HG02938 (cell line): ENCODE data around the gene SLCO3A1.
"Not testable (repeated sequence)": the region's sequence is repeated elsewhere in the genome, so short reads cannot be mapped to it uniquely, and the experiment has no call there.

Source experiments
- ATAC-seq: cut with Tn5 transposase; IDR thresholded peaks from one replicate; pipeline ENCODE4 v1.9.1; 2021; ENCODE audit warnings: mild to moderate bottlenecking, moderate library complexity; ENCODE audit not compliant: unreplicated experiment

Gene SLCO3A1

GRCh38 chr15:92028389-92028724, 174.8 kb downstream of the SLCO3A1 start:
- no peak for ATAC-seq

- no peak for ATAC-seq
These were observed 176.3 kb downstream of the SLCO3A1 start for GRCh38 chr15:92029767-92030166.

DNA sequence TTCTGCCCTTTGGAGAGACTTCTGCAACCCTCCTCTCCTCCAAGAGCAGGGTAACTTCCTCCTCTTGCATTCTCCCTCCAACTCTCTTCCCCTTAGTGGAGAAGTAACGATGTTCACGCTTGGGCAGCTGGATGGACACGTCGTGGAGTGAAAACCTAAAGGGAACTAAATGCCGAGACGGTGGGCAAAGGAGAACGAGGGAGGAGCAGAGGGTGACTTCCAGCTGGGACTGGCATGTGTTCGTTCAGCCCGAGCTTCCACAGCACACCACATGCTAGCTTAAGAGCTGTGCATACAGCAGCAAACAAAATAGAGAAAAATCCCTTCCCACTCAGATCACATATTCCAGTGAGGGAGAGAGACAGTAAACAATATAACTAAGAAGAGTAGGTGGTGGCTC, 179.8 kb downstream of the SLCO3A1 start:
- no peak for ATAC-seq

DNA sequence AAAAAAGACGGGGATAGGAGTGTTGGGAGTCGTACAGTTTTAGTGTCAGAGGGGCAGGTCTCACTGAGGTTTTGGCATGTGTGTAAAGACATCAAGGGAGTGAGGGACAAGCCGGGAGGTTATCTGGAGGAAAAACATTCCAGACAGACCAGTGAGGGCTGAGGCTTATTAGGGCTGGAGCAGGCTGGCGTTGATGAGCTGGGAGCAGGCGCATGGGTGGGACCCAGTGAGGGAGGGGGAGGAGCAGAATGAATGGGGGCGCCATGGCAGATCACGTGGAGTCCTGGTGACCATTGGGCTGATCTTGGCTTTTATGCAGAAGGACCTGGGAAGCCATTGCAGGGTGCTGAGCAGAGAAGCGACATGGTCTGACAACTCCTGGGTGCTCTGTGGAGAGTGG, 180.2 kb downstream of the SLCO3A1 start:
- no peak for ATAC-seq

DNA sequence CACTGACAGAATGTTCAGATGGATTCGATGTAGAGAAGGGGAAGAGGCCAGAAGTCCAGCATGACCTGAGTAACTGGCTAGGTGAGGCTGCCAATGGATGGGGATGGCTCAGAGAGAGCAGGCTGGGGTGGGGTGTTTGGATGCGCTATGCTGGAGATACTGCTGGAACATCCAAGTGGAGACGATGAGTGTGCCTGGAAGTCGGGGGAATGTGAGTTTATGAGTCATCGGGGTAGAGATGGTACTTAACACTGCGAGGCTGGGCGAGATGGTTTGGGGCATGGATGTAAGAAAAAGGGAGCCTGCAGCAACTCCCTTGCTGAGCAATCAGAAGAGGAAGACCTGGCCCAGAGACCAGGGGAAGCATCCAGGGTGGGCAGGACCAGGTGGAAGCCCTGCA, 180.7 kb downstream of the SLCO3A1 start:
- no peak for ATAC-seq

DNA sequence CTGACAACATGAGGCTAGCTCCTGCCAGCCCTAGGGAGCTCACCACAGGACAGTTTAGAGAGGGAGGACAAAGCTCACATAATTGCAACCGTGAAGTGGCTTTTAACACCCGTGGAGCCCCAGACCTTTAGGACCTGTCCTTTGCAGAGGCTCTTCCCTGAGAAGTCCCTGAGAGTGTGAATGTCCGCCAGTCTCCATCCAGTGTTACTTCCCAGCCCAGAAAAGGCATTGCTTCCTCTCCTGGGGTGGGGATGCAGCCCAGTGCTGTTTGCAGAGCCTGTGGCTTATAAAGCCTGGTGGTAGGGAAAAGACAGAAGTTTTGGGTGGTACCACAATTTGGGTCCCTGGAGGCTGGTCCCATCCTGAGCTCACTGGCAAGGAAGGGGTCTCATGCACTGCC, 182.0 kb downstream of the SLCO3A1 start:
- no peak for ATAC-seq

DNA sequence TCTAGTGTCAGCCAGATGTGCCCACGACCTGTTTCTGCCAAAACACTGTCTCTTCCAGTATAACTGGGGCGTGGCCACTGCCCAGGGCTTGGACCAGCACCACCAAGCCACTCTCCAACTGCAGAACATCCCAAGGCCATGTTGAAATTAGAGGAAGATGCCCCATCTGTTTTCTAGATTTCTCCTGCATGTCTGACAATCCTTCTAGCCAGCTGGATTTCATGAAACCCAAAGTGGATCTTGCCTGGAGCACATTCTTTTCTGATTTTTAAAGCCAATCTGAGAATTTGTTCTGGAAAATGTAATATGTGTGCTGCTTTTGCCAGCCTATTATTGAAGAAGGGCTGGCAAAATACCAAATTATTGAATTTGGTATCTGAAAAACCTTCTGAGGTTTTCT, 182.5 kb downstream of the SLCO3A1 start:
- no peak for ATAC-seq

DNA sequence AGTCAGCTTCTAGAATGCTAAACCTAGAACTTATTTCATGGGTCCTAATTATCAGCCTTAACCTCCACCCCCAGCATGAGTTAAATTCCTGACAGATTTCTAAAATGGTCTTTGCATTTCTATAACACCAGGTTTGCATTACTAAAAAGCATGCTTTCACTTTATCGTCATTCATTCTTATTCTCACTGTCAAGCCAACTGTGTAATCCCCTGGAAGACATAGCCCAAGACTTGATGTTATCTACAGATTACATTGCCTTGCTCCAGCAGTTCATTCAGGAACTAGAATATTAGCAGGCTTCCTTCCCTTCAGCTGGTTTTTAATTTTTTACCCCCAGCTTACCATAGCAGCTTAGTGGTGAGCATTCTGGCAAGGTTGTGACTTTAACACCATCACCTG, 184.0 kb downstream of the SLCO3A1 start:
- ATAC-seq: no peak

DNA sequence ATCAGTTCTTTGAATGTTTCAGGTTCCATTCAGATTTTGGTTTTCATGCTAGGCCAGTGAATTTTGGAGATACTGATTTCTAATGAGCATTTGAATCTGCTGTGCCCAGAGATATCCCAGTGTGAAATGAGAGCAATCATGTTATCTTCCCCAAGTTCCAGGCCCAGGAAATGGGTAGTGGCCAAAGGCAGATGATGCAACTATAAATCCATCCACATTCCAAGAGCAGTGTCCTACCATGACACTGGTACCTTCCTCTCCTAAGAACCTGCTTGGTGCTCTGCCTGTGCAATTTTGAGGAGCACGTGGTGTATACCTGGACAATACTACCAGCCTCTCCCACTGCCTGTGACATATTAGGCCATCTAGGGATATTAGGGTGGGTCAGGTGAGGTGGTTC, 186.8 kb downstream of the SLCO3A1 start:
- ATAC-seq: no peak

- ATAC-seq: no peak
These were observed 187.9 kb downstream of the SLCO3A1 start for GRCh38 chr15:92041371-92041770.

- no peak for ATAC-seq
These were observed 189.8 kb downstream of the SLCO3A1 start for GRCh38 chr15:92043283-92043682.

- ATAC-seq: no peak
These were observed 190.8 kb downstream of the SLCO3A1 start for GRCh38 chr15:92044203-92044909.

DNA sequence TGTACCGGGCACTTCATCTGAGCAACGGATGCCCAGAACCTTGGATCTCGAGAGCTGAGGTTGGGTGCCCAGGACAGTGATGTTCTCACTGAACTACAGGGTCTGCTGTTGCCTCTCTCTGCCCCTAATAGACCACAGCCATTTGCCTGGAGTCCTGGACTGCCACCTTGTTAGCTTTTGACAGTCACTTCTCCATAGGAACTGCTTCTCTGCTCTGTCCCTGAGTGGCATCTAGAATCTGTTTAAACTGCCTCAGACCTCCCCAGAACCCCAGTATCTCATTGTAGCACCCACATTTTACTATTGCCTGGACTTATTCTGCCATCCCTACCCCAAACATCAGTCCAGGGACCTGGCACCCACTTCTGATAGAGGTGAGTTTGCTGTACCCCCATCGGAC, 194.4 kb downstream of the SLCO3A1 start:
- no peak for ATAC-seq

DNA sequence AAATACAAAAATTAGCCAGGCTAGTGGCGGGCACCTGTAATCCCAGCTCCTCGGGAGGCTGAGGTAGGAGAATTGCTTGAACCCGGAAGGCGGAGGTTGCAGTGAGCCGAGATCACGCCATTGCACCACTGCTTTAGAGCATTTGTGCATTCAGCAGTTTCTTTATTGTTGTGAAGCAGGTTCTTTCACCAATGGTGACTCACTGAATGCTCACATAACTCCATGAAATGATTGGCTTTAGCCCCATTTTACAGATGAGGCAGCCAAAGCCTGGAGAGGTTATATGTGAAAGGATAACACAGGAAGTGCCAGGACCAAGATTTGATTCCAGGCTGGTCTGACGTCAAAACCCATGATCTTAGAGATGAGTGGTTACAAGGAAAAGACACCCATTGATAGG, 195.2 kb downstream of the SLCO3A1 start:
- ATAC-seq: no peak

- ATAC-seq: no peak
These were observed 195.9 kb downstream of the SLCO3A1 start for GRCh38 chr15:92049290-92049989.

GRCh38 chr15:92050220-92050898, 196.9 kb downstream of the SLCO3A1 start:
- ATAC-seq: no peak

DNA sequence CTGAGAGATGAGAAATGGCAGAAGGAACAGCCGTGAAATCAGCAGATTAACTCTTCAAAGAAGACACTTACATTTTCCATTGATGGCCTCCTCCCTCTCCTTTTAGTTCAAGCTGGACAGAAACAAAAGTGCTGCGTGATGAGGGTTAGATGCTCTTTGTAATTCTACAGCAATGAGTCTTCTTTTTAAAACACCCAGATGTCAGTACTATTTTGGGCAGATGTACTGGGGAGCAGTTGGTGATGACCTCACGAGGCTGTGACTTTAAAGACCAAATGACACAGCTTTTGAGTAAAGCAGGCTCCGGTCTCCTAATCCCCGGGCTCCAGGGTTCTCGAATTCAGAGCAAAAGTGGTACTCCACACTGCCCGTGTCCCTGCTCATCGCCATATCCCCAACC, 198.2 kb downstream of the SLCO3A1 start:
- ATAC-seq: no peak

GRCh38 chr15:92053753-92054316, 200.3 kb downstream of the SLCO3A1 start:
- ATAC-seq: no peak

DNA sequence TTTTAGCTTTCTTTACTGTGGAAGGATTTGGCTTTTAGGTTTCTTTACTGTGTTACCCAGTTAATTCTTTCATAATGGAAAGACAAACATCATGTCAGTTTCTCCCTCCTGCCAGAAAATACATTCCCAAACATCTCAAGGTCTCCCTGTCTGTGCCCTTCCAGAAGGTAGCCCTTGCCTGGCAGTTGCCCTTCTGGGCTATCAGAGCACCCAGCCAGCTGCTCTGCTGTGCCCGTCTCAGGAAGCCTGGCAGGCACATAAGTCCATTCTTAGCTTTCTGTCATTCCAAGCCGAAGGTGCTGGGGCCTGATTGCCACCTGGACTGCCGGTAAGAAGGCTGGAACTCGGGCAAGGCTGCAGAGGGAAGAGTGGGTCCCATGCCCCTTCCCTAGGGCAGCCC, 203.4 kb downstream of the SLCO3A1 start:
- ATAC-seq: no peak

DNA sequence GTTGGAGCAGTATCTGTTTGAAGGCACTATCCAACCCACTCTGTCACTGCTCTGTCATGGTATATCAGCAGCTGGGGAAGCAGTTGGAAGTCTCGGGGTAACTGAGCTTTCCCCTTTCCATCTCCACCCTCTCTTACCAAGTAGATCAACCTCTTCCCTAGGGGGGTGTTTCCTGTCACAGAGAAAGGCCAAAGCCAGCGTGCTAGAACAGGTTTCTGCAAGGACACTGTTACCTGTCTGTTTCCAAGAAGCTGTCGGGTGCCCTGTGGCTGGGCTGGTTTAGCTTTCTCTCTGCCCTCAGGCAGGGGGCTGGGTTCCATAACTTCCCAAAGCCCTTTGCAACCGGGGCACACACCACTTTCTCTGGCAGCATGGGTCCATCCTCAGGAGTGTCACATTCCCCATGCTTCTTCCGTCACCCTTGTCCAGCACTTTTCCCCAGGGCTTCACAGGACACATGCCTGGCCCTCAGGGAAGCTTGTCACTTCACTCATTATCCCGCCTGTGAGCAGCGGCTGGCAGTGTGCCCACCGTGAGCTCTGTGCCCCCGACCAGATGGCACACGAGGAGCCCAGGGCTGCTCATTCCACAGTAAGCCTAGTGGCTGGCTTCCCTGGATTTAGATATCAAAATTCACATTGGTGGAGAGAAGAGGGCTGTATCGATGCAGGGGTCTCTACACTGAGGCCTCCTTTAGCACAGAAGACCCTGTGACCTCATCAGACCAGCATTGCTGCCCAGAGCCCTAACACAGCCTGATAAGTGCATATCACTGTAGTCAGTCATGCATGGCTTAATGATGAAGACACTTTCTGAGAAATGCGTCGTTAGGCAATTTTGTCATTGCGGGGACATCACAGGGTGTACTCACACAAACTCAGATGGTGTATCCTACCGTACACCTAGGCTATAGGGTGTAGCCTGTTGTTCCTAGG, 205.8 kb downstream of the SLCO3A1 start:
- ATAC-seq: no peak

GRCh38 chr15:92059971-92060311, 206.4 kb downstream of the SLCO3A1 start:
- not testable (repeated sequence) for ATAC-seq
